Renal cortex interstitium (tissue), 15 donors: ENCODE results near the gene PTPRS. TPM values are rescaled to one million over a fixed set of nuclear protein-coding genes. Genes with fewer than 3 reads are reported as not detected.
"Not testable (repeated sequence)": the region's sequence is repeated elsewhere in the genome, so short reads cannot be mapped to it uniquely, and the experiment has no call there.

Experiments used
- DNase-seq, 11 donors: peaks; one replicate each; pipeline ENCODE4 v3.0.0-alpha.2; 2013; ENCODE audit warnings: low read depth in 9 of 11, low spot score in 4 of 11; ENCODE audit errors: extremely low read depth in 1 of 11
- long read RNA-seq, 16 experiments: transcript quantifications; one replicate each; lab custom pipeline, GENCODE V29; 2026
- polyA plus RNA-seq, 3 donors: library from polyadenylated mRNA; unstranded; fragments of 120-200 nt; gene quantifications; one replicate each; pipeline ENCODE4 v1.2.1, GENCODE V29; 2013; ENCODE audit not compliant: insufficient read length in 3 of 3

Gene PTPRS
- 10 to 100 TPM; 54.2 to 79.6 (median 77.7) TPM for polyA plus RNA-seq
- long read RNA-seq, donor 1, partial matches to known transcripts: 0 of 1 reads
- long read RNA-seq, donor 1, other reads (novel, unspliced or antisense): 0 of 1 reads
- long read RNA-seq, donor 2: 0 reads
- long read RNA-seq, donor 3, partial matches to known transcripts: 75 of 77 reads
- long read RNA-seq, donor 3, other reads (novel, unspliced or antisense): 0 of 77 reads
- long read RNA-seq, donor 4, partial matches to known transcripts: 5 of 5 reads
- long read RNA-seq, donor 4, other reads (novel, unspliced or antisense): 0 of 5 reads
- long read RNA-seq, donor 5: 0 reads
- long read RNA-seq, donor 6, partial matches to known transcripts: 106 of 106 reads
- long read RNA-seq, donor 6, other reads (novel, unspliced or antisense): 0 of 106 reads
- long read RNA-seq, donor 7: 0 reads
- long read RNA-seq, donor 8: 0 reads
- long read RNA-seq, donor 9, partial matches to known transcripts: 0 of 4 reads
- long read RNA-seq, donor 9, other reads (novel, unspliced or antisense): 0 of 4 reads
- long read RNA-seq, donor 10: 0 reads
- long read RNA-seq, donor 11, partial matches to known transcripts: 5 of 5 reads
- long read RNA-seq, donor 11, other reads (novel, unspliced or antisense): 0 of 5 reads
- long read RNA-seq, donor 12, partial matches to known transcripts: 0 of 1 reads
- long read RNA-seq, donor 12, other reads (novel, unspliced or antisense): 0 of 1 reads
- long read RNA-seq, donor 13: 0 reads
- long read RNA-seq, donor 14, partial matches to known transcripts: 0 of 4 reads
- long read RNA-seq, donor 14, other reads (novel, unspliced or antisense): 0 of 4 reads
- long read RNA-seq, donor 15, partial matches to known transcripts: 0 of 1 reads
- long read RNA-seq, donor 15, other reads (novel, unspliced or antisense): 0 of 1 reads
- long read RNA-seq, donor 16, partial matches to known transcripts: 29 of 30 reads
- long read RNA-seq, donor 16, other reads (novel, unspliced or antisense): 0 of 30 reads

DNA sequence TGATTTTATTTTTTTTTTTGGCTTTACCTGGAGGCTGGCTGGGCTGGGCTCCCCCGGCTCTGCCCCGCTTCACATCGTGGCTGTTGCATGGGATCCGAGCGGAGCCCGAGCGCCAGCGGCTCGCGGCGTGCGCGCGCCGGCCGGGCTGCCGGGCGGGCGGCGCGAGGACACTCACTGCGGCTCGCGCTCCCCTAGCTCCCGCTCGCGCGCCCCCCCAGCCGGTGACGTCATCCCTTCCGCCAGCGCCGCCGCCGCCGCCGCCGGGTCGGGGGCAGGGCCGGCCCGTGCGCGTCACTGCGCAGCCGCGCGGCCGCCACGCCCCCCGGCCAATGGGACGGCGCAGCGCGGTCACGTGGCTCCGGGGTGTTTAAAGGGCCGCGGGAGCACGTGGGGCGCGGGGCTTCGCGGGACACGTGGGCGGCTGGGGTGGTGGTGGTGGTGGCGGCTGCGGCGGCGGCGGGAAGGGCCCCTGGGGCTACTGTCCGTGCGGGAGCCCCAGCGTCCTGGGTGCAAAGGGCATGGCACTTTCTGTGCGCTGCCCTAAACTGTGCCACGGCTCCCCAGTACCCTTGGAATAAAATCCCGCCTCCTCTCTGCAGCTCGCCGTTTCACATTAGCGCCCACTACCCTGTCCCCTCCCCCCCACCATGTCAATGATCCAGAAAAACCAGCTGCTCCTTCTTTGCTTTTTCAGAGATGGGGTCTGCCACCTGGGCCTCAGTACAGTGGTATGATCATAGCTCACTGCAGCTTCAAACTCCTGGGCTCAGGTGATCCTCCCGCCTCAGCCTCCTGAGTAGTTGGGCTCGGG, at the start of gene PTPRS:
PTPRS (minus strand) TSS at position 176 of the 811 bp plus-strand sequence. CDS start 54,672 bp downstream, outside the sequence.
- DNase-seq: peak in 10 of 11 donors; percentile 35 to 82 (median 69)

DNA sequence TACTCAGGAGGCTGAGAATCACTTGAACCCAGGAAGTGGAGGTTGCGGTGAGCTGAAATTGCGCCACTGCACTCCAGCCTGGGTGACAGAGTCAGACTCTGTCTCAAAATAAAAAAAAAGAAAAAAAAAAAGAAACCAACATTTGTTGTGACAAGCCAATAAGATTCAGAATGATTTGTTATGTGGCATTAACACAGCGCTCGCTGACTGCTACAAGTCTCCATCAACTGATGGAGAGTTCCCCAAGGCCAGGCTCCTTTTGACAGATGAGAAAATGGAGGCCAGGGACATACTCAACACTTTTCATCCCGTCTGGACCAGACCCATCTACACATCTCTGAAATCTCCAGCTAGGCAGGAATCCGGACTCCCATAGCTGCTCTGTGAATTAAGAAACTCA, 48.7 kb upstream of the PTPRS start:
- no peak for DNase-seq

DNA sequence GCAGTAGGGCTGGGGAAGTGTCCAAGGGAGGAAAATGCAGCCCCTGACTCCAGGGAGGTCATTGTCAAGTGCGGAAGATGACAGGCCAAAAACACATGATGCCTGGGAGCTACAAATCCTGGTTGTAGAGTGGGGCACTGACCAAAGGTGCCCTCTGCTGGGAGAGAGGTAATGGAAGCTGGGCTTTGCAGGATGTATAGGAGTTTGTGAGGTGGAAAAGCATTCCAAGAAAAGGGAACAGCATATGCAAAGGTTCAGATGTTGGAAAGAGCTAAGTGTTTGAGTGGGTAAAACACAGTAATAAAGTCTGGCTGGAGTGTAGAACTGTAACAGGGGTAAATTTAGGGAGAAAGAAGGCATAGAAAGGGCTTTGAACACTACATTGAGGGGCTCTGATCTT, 46.9 kb upstream of the PTPRS start:
- no peak for DNase-seq

DNA sequence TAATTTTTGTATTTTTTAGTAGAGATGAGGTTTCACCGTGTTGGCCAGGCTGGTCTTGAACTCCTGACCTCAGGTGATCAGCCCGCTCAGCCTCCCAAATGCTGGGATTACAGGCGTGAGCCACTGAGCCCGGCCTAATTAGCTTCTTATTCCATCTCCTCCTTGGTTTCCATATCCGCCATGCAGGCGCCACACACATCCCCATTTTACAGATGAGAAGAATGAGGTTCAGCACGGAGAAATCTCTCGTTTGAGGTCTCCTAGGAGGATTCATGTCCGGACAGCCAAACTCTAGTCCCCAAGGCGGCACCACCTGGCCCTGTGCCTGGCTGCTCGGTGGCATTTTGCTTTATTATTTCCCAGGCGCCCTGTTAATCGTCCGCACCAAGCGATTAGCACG, 46.2 kb upstream of the PTPRS start:
- DNase-seq: no peak

DNA sequence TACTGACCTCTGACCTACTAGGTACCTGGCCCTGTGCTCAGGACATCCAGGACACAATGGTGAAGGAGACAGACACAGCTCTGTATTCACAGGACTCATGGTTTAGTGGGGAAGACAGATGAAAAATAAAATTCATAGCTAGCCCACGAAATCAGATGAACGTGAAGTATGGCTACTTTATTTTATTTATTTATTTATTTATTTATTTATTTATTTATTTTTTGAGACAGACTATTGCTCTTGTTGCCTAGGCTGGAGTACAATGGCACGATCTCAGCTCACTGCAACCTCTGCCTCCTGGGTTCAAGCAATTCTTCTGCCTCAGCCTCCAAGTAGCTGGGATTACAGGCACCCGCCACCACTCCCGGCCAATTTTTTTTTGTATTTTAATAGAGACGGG, 40.6 kb upstream of the PTPRS start:
- DNase-seq: not testable (repeated sequence)

DNA sequence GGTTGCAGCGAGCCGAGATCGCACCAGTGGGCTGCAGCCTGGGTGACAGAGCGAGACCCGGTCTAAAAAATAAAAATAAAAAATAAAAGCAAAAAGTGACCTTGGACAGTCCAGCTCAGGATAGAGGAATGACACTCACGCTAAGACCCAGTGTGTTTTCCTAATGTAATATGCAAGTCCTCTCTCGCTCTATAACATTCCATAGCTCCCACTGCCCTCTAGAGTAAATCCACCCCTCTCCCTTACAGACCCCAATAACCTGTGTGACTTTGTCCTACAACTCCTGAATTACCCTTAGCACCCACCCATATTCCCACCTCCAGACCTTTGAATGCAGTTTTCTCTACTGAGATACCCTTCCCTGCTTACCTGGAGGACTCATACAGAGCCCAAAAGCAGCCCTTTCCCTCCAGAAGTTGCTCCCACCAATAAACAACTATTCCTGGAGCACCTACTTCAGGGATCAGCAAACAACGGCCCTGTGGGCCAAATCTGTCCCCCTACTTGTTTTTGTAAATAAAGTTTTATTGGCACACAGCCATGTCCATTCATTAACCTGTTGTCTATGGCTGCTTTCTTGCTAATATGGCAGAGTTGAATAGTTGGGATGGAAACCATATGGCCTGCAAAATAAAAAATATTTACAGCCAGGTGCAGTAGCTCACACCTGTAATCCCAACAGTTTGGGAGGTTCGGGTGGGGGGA, 39.8 kb upstream of the PTPRS start:
- DNase-seq: no peak

DNA sequence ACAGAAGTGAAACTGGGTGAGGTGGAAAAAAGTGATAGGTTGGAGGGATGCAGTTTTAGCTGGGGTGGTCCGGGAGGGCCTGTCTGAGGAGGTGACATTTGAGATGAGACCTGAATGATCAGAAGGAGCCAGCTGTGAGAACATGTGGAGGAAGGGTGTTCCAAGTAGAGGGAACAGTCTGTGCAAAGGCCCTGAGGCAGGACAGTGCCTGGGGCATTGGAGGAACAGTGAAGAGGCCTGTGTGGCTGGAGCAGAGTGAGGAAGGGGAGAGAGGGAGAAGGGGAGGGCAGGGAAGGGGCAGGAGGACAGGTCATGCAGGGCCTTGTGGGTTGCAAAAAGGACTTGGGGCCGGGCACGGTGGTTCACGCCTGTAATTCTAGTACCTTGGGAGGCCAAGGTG, 36.3 kb upstream of the PTPRS start:
- no peak for DNase-seq

DNA sequence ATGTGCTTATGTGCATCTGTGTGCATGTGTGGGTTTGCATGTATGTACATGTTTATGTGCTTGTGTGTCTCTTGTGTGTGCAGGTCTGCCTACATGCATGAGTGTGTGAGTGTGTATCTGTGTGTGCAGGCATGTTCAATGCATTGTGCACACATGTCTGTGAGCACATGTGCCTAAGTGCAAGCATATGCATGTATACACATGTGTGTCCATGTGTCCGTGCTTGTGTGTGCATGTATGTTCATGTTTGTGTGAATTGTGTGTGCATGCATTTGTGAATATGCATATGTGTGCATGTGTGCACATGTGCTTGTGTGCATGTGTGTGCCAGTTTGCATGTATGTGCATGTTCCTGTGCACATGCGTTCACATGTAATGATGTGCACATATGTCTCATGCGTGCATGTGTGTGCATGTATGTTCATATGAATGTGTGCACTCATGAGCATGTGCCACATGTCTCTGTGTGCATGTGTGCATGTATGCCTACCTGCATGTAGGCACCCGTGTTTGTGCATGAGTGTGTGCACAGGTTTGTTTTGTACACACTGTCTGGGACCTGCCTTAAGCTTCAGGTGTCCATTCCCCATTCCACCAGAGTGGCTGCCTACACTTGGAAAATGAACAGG, 32.1 kb upstream of the PTPRS start:
- no peak for DNase-seq

DNA sequence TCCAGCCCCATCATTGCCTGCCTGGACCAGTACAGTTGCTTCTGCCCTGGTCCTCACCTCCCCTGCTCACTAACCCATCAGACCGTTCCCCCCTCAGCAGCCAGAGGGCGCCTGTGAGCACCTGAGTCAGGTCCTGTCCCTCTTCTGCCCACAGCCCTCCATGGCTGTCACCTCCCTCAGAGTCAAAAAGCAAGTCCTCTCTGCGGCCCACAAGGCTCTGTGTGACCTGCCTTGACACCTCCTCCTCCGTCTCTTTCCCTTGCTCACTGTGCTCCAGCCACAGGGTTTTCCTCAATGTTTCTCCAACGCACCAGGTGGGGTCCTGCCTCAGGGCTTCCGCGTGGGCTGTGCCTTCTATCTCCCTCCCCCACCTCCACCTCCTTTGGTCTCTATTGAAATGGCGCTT, 29.4 kb upstream of the PTPRS start:
- DNase-seq: peak in 2 of 11 donors; percentile 12 to 16

DNA sequence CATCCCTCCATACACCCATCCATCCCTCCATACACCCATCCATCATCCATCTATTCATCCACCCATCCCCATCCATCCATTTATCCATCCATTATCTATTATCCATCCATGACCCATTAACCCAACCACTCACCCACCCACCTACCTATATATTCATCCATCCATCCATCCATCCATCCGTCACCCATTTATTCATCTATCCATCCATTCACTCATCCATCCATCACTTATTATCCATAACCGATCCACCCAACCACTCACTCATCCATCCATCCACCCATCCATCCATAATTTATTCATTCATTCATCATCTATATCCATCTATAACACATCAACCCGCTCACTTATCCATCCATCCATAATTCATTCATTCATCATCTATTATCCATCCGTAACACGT, 28.7 kb upstream of the PTPRS start:
- no peak for DNase-seq

DNA sequence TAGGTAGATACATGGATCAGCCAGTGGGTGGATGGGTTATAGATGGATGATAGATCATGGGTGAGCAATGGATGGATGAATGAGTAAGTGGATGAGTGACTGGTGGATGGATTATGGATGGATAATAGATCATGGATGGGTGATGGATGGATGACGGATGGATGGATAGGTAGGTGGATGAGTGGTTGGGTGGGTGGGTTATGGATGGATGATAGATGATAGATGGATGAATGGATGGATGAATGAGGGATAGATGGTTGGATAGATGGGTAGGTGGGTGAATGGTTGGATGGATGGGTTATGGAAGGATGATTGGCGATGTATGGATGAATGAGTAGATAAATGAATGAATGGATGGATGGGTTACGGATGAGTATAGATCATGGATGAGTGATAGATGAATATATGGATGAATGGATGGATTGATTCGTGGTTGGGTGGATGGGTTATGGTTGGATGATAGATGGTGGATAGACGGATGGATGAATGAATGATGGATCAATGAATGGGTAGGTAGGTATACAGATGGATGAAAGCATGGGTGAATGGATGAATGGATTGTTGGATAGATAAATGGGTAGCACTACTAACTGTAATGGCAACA, 27.0 kb upstream of the PTPRS start:
- DNase-seq: no peak

DNA sequence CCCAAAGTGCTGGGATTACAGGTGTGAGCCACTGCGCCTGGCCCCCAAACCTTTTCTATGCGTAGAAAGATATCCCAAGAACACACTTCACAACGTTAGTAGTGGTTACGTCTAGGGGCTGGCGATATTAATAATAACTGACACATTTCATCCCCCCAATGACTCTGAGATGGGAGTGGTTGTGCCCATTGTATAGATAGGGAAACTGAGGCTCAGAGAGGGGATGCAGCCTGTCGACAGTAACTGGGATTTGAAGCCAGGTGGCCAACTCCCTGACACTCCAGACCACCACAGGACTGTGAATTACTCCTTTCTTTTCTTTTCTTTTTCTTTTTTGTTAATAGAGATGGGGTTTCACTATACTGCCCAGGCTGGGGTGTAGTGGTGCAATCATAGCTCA, 25.3 kb upstream of the PTPRS start:
- no peak for DNase-seq

DNA sequence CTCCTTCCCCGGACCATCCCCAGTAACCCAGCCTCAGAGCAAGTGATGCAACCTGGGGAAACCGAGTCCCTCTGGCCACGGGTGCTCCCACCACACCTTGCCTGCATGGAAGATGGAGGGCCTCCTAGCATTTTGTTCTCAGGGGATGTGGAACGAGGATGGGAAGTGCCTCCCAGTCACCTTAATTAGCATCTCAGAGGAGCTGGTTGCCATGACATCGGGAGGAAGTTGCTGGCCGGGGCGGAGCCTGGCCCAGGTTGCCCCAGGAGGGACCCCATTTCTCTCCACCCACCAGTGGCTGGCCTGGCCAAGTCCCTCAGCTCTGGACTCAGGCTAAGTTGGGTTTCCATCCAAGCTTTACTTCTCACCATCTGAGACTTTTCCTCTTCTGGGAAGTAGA, 24.1 kb upstream of the PTPRS start:
- DNase-seq: no peak

DNA sequence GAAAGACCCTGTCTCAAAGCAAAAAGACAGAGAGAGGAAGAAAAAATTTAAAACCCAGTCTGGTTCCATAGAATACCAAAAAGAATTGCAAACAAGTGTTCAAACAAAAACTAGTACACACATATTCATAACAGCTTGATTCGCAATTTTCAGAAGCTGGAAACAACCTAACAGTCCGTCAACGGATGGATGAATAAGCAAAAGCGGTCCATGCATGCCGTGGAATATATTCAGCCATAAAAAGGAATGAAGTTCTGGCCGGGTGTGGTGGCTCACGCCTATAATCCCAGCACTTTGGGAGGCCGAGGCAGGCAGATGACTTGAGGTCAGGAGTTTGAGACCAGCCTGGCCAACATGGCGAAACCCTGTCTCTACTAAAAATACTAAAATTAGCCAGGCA, 21.2 kb upstream of the PTPRS start:
- DNase-seq: not testable (repeated sequence)

DNA sequence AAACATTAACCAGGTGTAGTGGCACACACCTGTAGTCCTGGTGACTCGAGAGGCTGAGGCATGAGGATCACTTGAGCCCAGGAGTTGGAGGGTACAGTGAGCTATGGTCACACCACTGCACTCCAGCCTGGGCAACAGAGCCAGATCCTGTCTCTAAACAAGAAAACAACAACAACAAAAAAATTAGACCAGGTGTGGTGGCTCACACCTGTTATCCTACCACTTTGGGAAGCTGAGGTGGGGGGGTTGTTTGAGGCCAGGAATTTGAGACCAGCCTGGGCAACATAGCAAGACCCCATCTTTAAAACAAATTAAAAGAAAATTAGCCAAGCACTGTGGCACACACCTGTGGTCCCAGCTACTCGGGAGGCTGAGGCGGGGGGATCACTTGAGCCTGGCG, 20.8 kb upstream of the PTPRS start:
- DNase-seq: no peak

DNA sequence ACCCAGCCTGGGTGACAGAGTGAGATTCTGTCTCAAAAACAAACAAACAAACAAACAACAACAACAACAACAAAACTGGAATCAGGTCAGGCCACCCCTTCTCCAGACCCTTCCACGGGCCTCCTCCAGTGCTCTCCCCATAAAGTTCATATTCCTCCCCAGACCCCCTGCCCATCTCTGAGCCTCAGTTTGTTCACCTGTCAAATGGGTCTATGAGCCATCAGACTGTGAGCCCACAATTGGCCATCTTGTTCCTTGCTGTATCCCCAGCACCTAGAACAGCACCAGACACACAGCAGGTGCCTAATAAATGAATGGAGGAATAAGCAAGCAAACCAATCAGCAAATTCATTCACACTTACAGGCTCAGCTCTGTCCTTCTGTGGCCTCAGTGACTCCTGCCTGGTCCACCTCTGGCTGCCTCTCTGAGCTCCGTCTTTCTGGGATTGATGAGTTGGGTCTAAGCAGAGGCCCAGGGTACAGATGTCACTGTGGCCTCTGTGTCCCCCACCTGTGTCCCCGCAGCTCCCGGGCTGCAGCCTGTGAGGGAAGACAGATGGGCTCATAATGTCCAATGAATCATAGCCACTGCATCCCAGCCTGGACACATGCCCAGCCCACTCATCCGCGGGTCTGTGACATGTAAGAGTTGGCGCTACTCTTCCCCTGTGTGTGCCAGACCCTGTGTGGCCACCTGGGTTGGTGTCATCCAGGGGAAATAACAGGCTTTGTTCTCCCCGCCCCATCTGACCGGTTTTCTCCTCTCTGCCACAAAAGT, 19.6 kb upstream of the PTPRS start:
- DNase-seq: no peak
